GM19035 (cell line): ENCODE data around the gene UHMK1.
"Not testable (repeated sequence)": the region's sequence is repeated elsewhere in the genome, so short reads cannot be mapped to it uniquely, and the experiment has no call there.

ENCODE experiments used
- ATAC-seq: cut with Tn5 transposase; IDR thresholded peaks from one replicate; pipeline ENCODE4 v1.9.1; 2021; ENCODE audit not compliant: unreplicated experiment

The UHMK1 gene

DNA sequence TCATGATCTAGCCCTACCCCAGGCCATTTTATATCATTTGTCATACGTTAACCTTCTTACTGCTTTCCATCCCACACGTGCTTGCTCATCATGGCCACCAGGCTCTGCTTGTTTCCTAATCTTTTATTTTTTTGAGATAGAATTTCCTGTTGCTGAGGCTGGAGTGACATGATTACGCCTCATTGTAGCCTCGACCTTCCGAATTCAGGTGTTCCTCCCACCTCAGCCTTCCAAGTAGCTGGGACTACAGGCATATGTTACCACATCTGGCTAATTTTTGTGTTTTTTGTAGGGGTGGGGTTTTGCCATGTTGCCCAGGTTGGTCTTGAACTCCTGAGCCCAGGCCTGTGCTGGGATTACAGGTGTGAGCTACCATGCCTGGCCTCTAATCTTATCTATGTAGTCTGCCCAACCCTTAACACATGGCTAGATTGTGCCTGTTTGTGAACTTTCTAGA, 67.2 kb downstream of the UHMK1 start:
- ATAC-seq = no peak

DNA sequence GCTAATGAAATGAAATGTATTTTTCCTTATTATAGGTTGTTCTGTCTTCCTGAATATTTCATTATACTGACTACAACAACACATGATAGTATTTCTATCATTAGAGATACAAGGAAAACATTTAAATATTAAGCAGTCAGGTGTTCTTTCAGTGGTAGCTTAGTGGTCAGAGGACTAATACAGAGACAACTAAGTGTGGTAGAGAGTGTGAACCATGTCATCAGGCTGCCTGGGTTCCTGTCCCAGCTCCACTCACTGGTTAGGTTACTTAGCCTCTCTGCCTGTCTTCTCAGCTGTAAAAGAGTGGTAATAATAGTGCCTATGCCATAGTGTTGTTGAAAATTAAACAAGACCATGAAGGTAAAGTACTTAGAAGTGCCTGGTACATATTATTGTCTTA, 67.8 kb downstream of the UHMK1 start:
- ATAC-seq = no peak

DNA sequence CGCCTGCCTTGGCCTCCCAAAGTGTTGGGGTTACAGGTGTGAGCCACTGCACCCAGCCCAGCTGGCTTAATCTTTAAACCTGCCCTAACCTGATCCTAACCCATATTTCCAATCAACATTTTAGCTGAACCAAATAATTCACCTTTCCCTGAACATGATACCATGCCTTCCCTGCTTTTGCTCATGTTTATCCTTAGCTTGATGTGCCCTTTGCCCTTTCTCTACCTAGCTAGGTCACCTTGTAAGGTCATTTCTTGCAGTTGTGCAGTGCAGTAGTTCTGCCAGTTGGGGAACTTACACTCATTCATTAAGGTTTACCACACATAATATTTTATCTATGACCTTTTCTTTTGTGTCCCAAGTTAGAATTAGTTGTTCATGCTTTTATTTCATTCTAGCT, 69.3 kb downstream of the UHMK1 start:
- no peak for ATAC-seq

DNA sequence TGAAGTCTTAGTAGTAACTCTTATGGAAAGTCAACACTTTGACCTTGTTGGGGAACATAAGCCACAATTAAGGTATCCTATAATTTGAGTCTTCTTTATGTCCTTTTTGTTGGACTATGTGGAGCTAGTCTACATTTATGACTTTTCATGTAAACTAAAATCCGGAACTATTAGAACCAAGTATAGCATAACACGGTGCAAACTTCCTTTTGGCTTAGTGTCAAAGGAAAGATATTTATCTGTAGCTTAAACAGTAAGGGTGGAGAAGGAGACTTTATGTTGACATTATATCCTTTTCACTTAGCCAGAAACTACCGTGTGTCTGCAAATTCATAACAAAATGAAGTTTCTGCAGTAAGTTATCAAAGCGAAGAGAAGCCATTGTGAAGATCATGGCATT, 71.2 kb downstream of the UHMK1 start:
- ATAC-seq = no peak

DNA sequence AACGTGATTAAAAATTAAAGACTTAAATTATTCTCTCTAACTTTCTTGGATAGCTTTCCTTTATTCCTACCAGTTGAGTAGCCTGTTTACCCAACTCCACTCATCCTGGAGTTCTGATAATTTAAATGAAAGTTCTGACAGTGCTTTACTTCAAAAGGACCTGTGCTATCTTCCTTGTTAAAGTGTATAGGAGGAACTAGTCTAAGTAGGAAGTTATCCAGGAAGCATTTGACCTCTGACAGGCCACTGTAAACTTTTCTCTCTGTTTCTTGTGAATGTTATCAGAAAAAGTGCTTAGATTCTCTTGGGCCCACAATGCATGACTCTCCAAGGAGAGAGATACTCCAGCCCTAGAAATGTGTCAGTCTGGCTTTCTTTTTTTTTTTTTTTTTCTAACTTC, 73.1 kb downstream of the UHMK1 start:
- ATAC-seq = no peak

DNA sequence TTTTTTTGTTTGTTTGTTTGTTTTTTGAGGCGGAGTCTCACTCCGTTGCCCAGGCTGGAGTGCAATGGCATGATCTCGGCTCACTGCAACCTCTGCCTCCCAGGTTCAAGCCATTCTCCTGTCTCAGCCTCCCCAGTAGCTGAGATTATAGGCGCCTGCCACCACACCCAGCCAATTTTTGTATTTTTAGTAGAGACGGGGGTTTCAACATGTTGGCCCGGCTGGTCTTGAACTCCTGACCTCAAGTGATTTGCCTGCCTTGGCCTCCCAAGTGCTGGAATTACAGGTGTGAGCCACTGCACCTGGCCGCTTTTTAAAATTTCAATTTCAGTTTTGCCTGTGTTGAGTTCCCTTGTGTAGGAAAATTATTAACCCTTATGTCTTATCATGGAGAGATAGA, 73.5 kb downstream of the UHMK1 start:
- not testable (repeated sequence) for ATAC-seq

DNA sequence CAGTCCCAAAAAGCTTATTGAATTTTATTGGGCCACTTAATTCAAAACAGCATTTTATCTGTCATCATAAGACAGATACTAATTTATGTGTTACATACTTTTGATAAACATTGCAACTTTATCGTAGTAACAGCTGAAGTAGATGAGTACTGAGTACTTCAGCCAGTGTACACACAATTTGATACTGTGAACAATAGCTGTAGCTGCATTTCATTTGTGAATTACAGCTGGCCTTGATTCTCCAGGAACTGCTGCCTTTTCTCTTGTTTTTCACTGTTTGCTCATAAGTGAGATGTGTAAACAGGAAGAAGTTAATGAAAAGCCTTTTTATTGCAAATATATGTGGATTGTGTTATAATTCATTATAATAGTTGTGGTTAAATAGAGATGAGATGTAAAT, 74.1 kb downstream of the UHMK1 start:
- no peak for ATAC-seq

DNA sequence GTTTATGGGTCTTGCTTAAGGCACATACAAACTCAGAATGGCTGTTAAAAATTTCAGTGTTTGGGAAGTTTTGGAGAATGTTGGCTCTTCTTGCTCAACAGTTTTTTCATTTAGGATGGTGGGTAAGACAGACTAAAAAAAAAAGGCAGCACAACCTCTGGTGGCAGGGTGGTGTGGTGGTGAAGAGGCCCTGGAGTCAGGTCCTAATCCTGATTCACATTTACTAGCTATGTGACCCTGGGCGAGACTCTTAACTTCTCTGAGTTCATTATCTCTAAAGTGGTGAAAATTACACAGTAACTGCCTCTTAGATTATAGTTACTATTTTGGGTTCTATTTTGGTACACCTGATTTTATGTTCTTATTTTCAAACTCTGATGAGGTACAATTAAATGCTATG, 75.5 kb downstream of the UHMK1 start:
- ATAC-seq = no peak

DNA sequence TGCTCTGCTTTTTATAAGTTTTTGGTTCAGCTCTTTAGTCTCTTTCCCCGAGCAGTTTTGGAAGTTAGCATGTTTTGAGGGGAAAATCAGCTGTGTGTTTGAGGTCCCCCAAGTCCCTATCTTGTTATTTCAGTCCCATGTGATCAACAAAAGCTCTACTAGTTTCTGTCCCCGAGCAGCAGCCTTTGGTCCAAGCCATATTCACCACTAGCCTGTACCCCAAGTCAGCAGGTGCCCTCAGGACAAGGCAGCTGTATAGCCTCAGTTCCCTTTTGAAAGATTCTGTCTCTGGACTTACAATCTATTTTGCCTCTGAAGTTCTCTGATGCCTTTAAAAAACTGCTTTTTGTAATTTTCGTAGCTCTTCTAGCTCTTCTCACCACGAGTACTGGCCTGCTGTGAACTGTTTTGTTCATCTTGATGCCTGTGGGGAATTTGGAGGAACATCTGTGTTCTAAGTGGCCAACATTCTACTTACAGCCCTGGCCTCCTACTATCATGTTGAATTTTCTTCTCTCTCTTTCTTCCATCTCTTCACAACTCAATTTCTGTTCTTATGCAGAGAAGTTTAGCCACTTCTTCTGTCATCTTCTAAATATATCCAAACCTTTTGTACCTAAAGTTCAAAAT, 80.6 kb downstream of the UHMK1 start:
- ATAC-seq = no peak

DNA sequence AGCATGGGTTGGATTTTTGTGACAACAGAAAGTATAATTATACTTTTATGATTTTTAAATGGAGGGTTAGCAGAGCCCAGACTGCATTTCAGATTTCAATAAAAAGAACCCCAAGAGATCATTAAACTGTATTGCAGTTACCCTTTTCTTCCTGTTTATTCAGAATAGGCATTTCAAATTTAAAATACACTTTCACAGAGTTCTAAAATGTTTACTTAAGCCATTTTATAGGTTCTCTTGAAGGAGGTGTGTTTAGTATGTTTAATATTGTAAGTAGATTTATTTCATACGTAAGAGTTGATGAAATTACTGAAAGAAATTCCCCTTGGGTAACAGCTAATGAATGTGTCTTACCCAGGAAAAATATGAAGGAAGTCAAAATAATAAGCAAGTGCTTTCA, 81.3 kb downstream of the UHMK1 start:
- ATAC-seq = no peak
